K562 (cell line): ENCODE data around the gene WIPF3. TPM values are rescaled to one million over a fixed set of nuclear protein-coding genes. Genes with fewer than 3 reads are reported as not detected.

Experiments
- ATAC-seq: fragments of 200-7000 bp; cut with Tn5 transposase; 3 replicates; pipeline ENCODE4 v1.9.1; 2020; ENCODE audit warnings: moderate library complexity
- BruUV-seq: library from RNA; stranded (reverse); fragments of 400-500 nt; replicated peaks from 2 replicates; lab custom pipeline; 2021; lab: Mats Ljungman, UMichigan
- CTCF ChIA-PET: fragments of 300-600 bp; formaldehyde crosslinking; extraction: SDS; loops from one replicate; lab custom pipeline; 2021; ENCODE audit warnings: low intra/inter-chr PET ratio; lab: Yijun Ruan, JAX
- POLR2A ChIA-PET: fragments of 300-600, 350-650 bp; sonication (Branson Sonifier 250); formaldehyde crosslinking; extraction: SDS; loops from one replicate; lab custom pipeline; 2021; ENCODE audit warnings: antibody characterized with exemption, inconsistent platforms; lab: Yijun Ruan, JAX
- DNase-seq, 4 experiments: peaks; one replicate each; pipeline versions ENCODE4 v3.0.0 to v3.0.0-alpha.2; 2011 to 2018; ENCODE audit warnings: low spot score in 3 of 4, mixed read lengths in 3 of 4; ENCODE audit errors: extremely low read depth in 1 of 4
- FAIRE-seq: peaks from 2 replicates; lab custom pipeline; 2011; peaks lifted over from hg19 to GRCh38; lab: Jason Lieb, UNC
- H2AFZ ChIP-seq: 2 replicates; pipeline ENCODE4 v1.6.0; 2011; ENCODE audit warnings: low read depth, low read length, control low read depth, inconsistent platforms
- H3K27ac ChIP-seq: fragments of 200-600 bp; 3 replicates; pipeline ENCODE4 v1.8.0; 2011; ENCODE audit warnings: low read depth, mild to moderate bottlenecking, control low read depth, inconsistent platforms, low read length, moderate library complexity, mixed read lengths; ENCODE audit errors: extremely low read depth
- H3K27me3 ChIP-seq, 2 experiments: fragments of 300-600 bp in 1 of 2; 2 replicates in 1 of 2; 3 replicates in 1 of 2; pipeline versions ENCODE4 v1.6.0 to v1.8.0; 2011; ENCODE audit warnings: inconsistent platforms in 2 of 2, low read length in 2 of 2, mild to moderate bottlenecking in 1 of 2, mixed read lengths in 1 of 2, moderate library complexity in 1 of 2; ENCODE audit not compliant: control insufficient read depth in 2 of 2, insufficient read depth in 2 of 2
- H3K36me3 ChIP-seq: fragments of 300-600 bp; 3 replicates; pipeline ENCODE4 v1.8.0; 2011; ENCODE audit warnings: mild to moderate bottlenecking, low read length, inconsistent platforms; ENCODE audit not compliant: control insufficient read depth, insufficient read depth
- H3K4me1 ChIP-seq, 2 experiments: fragments of 200-600 bp in 1 of 2; replicated peaks in 1 of 2; 2 replicates in 1 of 2; 3 replicates in 1 of 2; pipeline versions ENCODE4 v1.5.1 to v1.8.0; 2011; ENCODE audit warnings: inconsistent platforms in 2 of 2, low read length in 2 of 2, mild to moderate bottlenecking in 1 of 2, mixed read lengths in 1 of 2, moderate library complexity in 1 of 2; ENCODE audit not compliant: control insufficient read depth in 2 of 2, insufficient read depth in 2 of 2
- H3K4me2 ChIP-seq: 2 replicates; pipeline ENCODE4 v1.6.1; 2011; ENCODE audit warnings: low read length, control low read depth, inconsistent platforms, mixed read lengths; ENCODE audit not compliant: insufficient read depth
- H3K4me3 ChIP-seq: fragments of 200-600 bp; sonication (generic), shearing (Covaris generic); 2 replicates; pipeline ENCODE4 v1.5.1; 2016; ENCODE audit warnings: control low read depth, inconsistent platforms
- H3K79me2 ChIP-seq: fragments of 200-600 bp; 3 replicates; pipeline ENCODE4 v1.8.0; 2011; ENCODE audit warnings: low read length, inconsistent platforms; ENCODE audit not compliant: control insufficient read depth, insufficient read depth
- H3K9ac ChIP-seq, 2 experiments: 2 replicates each; pipeline versions ENCODE4 v1.6.0 to v1.6.1; 2011; ENCODE audit warnings: low read depth in 2 of 2, low read length in 2 of 2, control low read depth in 1 of 2, inconsistent platforms in 1 of 2, mild to moderate bottlenecking in 1 of 2, mixed read lengths in 1 of 2; ENCODE audit not compliant: insufficient read depth in 1 of 2
- H3K9me1 ChIP-seq: one replicate; pipeline ENCODE4 v1.6.0; 2011; ENCODE audit warnings: inconsistent platforms, mild to moderate bottlenecking, low read length, moderate library complexity; ENCODE audit not compliant: control insufficient read depth, insufficient read depth
- H3K9me3 ChIP-seq: replicated peaks from 2 replicates; pipeline ENCODE4 v1.5.1; 2011; ENCODE audit warnings: low read depth, low read length, inconsistent platforms; ENCODE audit not compliant: control insufficient read depth, insufficient read depth
- H4K20me1 ChIP-seq: replicated peaks from 2 replicates; pipeline ENCODE4 v1.6.1; 2011; ENCODE audit warnings: low read length, inconsistent platforms, mixed read lengths; ENCODE audit not compliant: control insufficient read depth, insufficient read depth
- RFX1 ChIP-seq: fragments of 450-650 bp; IDR thresholded peaks from 2 replicates; pipeline ENCODE4 v1.6.1; 2016; ENCODE audit warnings: mild to moderate bottlenecking, moderate library complexity
- ZBTB1 ChIP-seq: sonication (generic); formaldehyde crosslinking; IDR thresholded peaks from 2 replicates; pipeline ENCODE4 v1.8.1; 2023; ENCODE audit warnings: missing genetic modification reagents, low read depth, mild to moderate bottlenecking, borderline replicate concordance
- ZBTB40 ChIP-seq, 2 experiments: fragments of 450-650 bp in 1 of 2; sonication (generic) in 1 of 2; formaldehyde crosslinking in 1 of 2; IDR thresholded peaks; 2 replicates each; pipeline versions ENCODE4 v1.7.1 to v1.9.0; 2016 to 2022; ENCODE audit warnings: inconsistent platforms in 1 of 2, mild to moderate bottlenecking in 1 of 2, missing genetic modification reagents in 1 of 2
- WGBS: fragments of 100-300 bp; shearing (Covaris generic); methylation state at CpG from one replicate; pipeline ENCODE4 v1.1.6; 2016; ENCODE audit warnings: low coverage, mixed read lengths; ENCODE audit not compliant: insufficient coverage; ENCODE audit errors: missing lambda C conversion rate; 5-methylcytosine and 5-hydroxymethylcytosine counted together
- in situ Hi-C: fragments of 300-500 bp; cut with MboI; formaldehyde crosslinking; loops from 4 replicates; pipeline ENCODE4 v1.15.0; 2018; ENCODE audit warnings: inconsistent platforms, mixed read lengths
- intact Hi-C: fragments of 100-400 bp; cut with micrococcal nuclease; formaldehyde crosslinking; loops from 2 replicates; pipeline ENCODE4 v1.14.2; 2022
- polyA plus RNA-seq, 8 experiments: library from polyadenylated mRNA; depleted of rRNA in 4 of 8; stranded (reverse) in 5 of 8; unstranded in 3 of 8; fragments of >200 nt; fragmentation: Nextera tagmentation in 2 of 8; fragmentation: Illumina TruSeq in 1 of 8; extraction: Ambion mirVana in 2 of 8; extraction: Trizol in 1 of 8; gene quantifications; 2 replicates each; pipeline versions ENCODE4 v1.2.1 to v1.2.3, GENCODE V29; 2011 to 2014; ENCODE audit warnings: inconsistent platforms in 1 of 8, missing spikeins in 1 of 8
- total RNA-seq, 7 experiments: library from RNA; depleted of rRNA in 6 of 7; stranded (reverse); fragments of >200 nt in 6 of 7; fragmentation: Illumina TruSeq in 2 of 7; extraction: Trizol in 2 of 7; gene quantifications; 2 replicates each; pipeline versions ENCODE4 v1.2.1 to v1.2.3, GENCODE V29; 2011 to 2021; ENCODE audit warnings: low replicate concordance in 1 of 7

The WIPF3 gene
- total and polyA plus RNA-seq, 9 of the 15 experiments (the other 6 are each of a cell fraction or from before 2014, with no cell fraction given): 0.18 to 3.2 (median 1.7) TPM

GRCh38 chr7:29811586-29811985 lies 5.3 kb downstream of the WIPF3 start:
- WGBS: 6% methylated on average over 1 of the region's 1 CpG
- Histone ChIP-seq H3K36me3 (no peaks in the 10 kb centered on the region), H3K4me2 (no peak overlapping the region), H3K9me1 (no peaks in the 10 kb centered on the region), H3K4me3 (no peak overlapping the region), H3K27me3 (peaks cover 0 to 9% of the 10 kb centered on the region in 2 experiments; a peak in 1 of 5 replicates), H3K79me2 (no peaks in the 10 kb centered on the region), H3K4me1 (peaks cover 0 to 10% of the 10 kb centered on the region in 2 experiments; a peak in 4 of 5 replicates), H3K9me3 (no peaks in the 10 kb centered on the region), H2AFZ (no peak overlapping the region), H4K20me1 (peaks cover 4% of the 10 kb centered on the region; the same call in 1 of the 2 replicates), H3K9ac (no peak overlapping the region), H3K27ac (no peak overlapping the region)
- BruUV-seq: no TSS peak
- ChIA-PET CTCF (no interaction called here), POLR2A (interaction anchor here (1.3 kb wide), 1 partner anchor 10 kb away, joined by 4 read pairs; no protein-coding TSS in a partner anchor)
- no peak for FAIRE-seq
- no peak for DNase-seq
- no peak for ATAC-seq
- intact Hi-C loops: no loop called here
- in situ Hi-C loops: no loop called here
- TF ChIP-seq ZBTB1 (CRISPR knock-in tag): no peak
- peak; percentile 61 for TF ChIP-seq RFX1
- TF ChIP-seq ZBTB40 (IDR thresholded peaks at IDR 0.05): peak; percentile 83
- peak; percentile 85 for TF ChIP-seq ZBTB40 (CRISPR knock-in tag; IDR thresholded peaks at IDR 0.05)
